ENCODE results near the gene HDDC3.
"Not testable (repeated sequence)": the region's sequence is repeated elsewhere in the genome, so short reads cannot be mapped to it uniquely, and the experiment has no call there.

HDDC3 gene

GRCh38 chr15:90929246-90930019, 2.9 kb downstream of the HDDC3 start:
- DNase-seq = no peak

GRCh38 chr15:90928106-90928505, 4.2 kb downstream of the HDDC3 start:
- DNase-seq = not testable (repeated sequence)

- DNase-seq = not testable (repeated sequence)
These were observed 5.6 kb downstream of the HDDC3 start for GRCh38 chr15:90926766-90927165.

GRCh38 chr15:90924375-90924774, 8.0 kb downstream of the HDDC3 start:
- no peak for DNase-seq

GRCh38 chr15:90922712-90923322, 9.5 kb downstream of the HDDC3 start:
- not testable (repeated sequence) for DNase-seq

- no peak for DNase-seq
These were observed 10.5 kb downstream of the HDDC3 start for GRCh38 chr15:90921887-90922286.

GRCh38 chr15:90918835-90919234, 13.5 kb downstream of the HDDC3 start:
- no peak for DNase-seq

GRCh38 chr15:90918034-90918788, 14.1 kb downstream of the HDDC3 start:
- DNase-seq = no peak

GRCh38 chr15:90917569-90917968, 14.8 kb downstream of the HDDC3 start:
- DNase-seq = no peak

GRCh38 chr15:90916461-90916860, 15.9 kb downstream of the HDDC3 start:
- no peak for DNase-seq

GRCh38 chr15:90915808-90916440, 16.4 kb downstream of the HDDC3 start:
- DNase-seq = no peak

GRCh38 chr15:90915216-90915807, 17.0 kb downstream of the HDDC3 start:
- DNase-seq = no peak

- no peak for DNase-seq
These were observed 17.9 kb downstream of the HDDC3 start for GRCh38 chr15:90914305-90915080.

- DNase-seq = no peak
These were observed 18.9 kb downstream of the HDDC3 start for GRCh38 chr15:90913398-90913944.

GRCh38 chr15:90912770-90913075, 19.6 kb downstream of the HDDC3 start:
- no peak for DNase-seq

- no peak for DNase-seq
These were observed 20.2 kb downstream of the HDDC3 start for GRCh38 chr15:90911906-90912769.

- DNase-seq = no peak
These were observed 21.1 kb downstream of the HDDC3 start for GRCh38 chr15:90911302-90911623.

- DNase-seq = no peak
These were observed 21.7 kb downstream of the HDDC3 start for GRCh38 chr15:90910441-90911301.

- DNase-seq = no peak
These were observed 22.4 kb downstream of the HDDC3 start for GRCh38 chr15:90909976-90910375.

- DNase-seq = not testable (repeated sequence)
These were observed 22.9 kb downstream of the HDDC3 start for GRCh38 chr15:90909449-90909848.
